Measurements from ENCODE around the gene PHLDA1.

GRCh38 chr12:75985566-75985965, 46.0 kb downstream of the PHLDA1 start:
- TF ChIP-seq YY1 (IDR thresholded peaks at IDR 0.05; ENCODE audit: borderline replicate concordance in 1 of 3, control insufficient read depth in 1 of 3, extremely low read depth in 1 of 3, insufficient read depth in 3 of 3, insufficient read length in 1 of 3, insufficient replicate concordance in 2 of 3, low read depth in 1 of 3, low read length in 2 of 3), result no peak
- no peak for TF ChIP-seq MYBL2 (IDR thresholded peaks at IDR 0.05; ENCODE audit: low read depth)
- no peak for TF ChIP-seq MYBL2 (CRISPR knock-in tag; IDR thresholded peaks at IDR 0.05; ENCODE audit: borderline replicate concordance)
- no peak for TF ChIP-seq PCBP2 (IDR thresholded peaks at IDR 0.05; ENCODE audit: low read depth, low read length, poor library complexity, severe bottlenecking)
- TF ChIP-seq POLR2AphosphoS5 (IDR thresholded peaks at IDR 0.05; ENCODE audit: control insufficient read depth, insufficient read depth, low read depth, low read length), result no peak

All from K562 (cell line).